Central memory CD4-positive, alpha-beta T cell (primary cell): ENCODE measurements around the gene POU5F1.

Experiments
- DNase-seq: peaks from one replicate; pipeline ENCODE4 v3.0.0; 2022

Gene POU5F1

GRCh38 chr6:31138982-31139381, 31.5 kb downstream of the POU5F1 start, which contains the start of gene PSORS1C2:
Gene PSORS1C2, minus strand, starts transcription at chr6:31139066. Its CDS starts 40 bp downstream, at chr6:31139026.
- no peak for DNase-seq

GRCh38 chr6:31135710-31136109, 34.8 kb downstream of the POU5F1 start:
- DNase-seq = no peak

GRCh38 chr6:31132806-31133205, 37.7 kb downstream of the POU5F1 start:
- no peak for DNase-seq

- DNase-seq = no peak
Observed at GRCh38 chr6:31131595-31131994, 38.9 kb downstream of the POU5F1 start.

DNA sequence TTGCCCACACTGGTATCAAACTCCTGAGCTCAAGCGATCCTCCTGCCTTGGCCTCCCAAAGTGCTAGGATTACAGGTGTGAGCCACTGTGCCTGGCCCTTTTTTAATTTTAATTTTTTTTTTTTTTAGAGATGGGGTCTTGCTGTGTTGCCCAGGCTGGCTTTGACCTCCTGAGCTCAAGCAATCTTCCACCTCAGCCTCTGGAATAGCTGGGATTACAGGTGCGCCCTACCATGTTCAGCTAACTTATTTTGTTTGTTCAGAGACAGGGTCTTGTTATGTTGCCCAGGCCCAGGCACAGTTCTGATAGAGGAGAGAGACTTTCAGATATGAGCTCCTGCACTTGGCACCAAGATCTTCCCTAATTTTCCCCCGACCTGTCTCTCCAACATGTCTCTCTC, 39.7 kb downstream of the POU5F1 start:
- no peak for DNase-seq

GRCh38 chr6:31129130-31129529, 41.4 kb downstream of the POU5F1 start:
- no peak for DNase-seq

DNA sequence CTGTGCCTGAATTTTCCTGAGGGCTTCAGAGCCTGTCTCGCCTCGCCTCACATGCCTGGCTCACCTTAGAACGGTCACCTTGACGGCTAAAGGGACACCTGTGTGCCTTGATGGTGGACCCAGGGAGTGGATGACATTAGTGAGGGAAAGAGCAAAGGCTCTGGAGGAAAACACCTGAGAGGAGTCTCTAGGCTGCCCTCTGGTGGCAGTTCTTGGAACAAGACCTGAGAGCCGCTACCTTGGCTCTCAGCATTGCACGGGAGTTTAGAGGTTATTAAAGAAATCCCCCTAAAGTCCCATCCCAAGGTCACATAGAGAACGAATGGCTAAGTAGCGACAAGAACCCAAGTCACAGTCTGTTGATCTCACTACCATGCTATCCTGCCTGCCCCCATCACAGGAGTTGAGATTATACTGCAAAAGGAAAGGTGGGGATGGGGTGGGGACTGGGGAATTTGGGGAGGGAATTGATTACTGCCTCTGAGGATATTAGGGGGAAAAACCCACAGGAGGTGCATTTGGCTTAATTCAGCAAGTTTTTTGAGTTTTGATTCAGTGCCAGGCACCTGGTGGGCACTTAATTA, 42.3 kb downstream of the POU5F1 start:
- peak; percentile 53 for DNase-seq

DNA sequence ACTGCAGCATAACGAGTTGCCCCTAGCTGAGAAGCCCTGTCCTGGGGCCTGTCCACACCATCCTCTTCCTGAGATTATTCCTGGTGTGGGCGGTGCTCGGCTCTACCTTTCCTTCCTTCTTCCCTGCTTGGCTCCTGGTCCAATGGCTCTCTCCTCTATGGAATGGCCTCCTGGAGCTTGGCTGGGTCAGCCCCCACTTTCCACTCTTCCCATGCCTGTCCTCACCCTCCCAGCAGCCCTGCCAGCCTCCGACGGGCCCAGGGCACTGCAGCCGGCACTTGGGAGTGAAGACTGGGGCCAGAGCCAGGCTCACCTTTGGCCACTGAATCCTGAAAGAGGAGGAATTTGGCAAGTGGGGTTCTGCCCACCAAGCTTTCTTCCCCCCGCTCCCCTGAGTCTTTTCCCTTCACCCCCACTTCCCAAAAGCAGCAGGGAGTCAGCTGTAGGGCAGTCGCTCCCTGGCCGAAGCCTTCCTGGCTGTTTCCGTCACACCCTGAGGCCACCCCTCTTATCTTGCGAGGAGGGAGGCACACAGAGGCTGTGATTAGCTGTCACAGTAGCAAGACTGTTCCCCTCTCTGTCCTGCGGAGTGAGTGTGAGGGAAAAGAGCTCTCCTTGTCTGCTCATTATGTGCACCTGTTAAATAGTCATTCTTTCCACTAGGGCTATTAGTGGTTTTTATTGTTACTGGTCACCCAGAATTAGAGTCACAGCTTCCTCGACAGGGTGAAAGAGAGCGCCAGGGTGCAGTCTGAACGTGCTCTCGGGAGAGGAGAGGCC, 43.9 kb downstream of the POU5F1 start:
- no peak for DNase-seq

DNA sequence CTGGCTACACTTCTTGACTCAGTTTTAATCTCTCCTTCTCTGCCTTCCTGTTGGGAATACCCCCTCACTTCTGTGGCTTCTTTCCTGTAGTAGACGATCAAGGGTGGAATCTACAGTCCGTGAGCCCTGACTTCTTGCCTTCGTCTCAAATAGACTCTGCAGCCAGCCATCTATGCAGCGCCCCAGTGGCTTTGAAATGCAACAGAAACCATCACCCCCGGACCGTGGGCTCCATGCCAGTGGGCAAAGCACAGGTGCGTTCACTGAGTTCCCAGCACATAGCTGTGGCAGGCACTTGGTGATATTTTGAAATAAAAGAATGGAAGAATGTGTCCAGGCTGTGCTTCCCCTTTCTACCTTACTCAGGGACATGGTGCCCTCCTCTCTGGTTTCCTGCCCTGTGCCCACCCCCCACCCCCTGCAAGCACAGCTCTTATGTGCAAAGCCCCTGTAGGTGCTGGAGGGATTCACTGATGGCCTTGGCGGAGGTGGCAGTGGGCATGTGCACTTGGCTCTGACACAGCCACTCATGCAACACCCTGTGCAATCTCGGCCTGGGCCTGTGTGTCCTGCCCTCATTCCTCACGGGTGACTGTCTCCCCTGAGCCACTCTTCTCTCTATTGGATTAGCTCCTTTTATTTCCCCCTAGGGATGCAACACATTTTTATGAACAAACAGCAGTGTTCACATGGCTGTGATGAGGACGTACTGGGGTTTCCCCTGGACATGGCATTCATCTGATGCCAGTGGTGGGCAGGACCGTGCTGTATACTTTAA, 44.7 kb downstream of the POU5F1 start:
- DNase-seq = no peak

DNA sequence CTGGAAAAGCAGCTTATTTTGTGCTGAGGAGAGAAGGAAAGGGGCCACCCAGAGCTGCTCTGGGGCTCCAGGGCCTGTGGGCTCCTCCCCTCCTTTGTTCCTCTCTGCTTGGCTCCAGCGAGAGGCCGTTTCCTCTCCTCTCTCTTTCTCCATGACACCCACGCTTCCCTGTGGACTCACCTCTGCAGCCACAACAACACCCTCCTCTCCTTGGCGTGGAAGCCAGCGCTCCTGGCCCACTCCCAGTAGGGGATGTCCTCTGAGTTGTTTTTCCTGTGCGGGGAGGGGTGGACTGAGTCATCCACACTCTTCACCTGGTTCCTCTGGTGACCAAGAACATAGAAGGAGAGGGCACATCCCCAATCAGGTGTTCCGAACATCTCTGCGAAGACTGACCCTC, 45.3 kb downstream of the POU5F1 start:
- no peak for DNase-seq

- DNase-seq = no peak
Observed at GRCh38 chr6:31122791-31123706, 47.4 kb downstream of the POU5F1 start.

GRCh38 chr6:31121131-31121790, 49.2 kb downstream of the POU5F1 start:
- no peak for DNase-seq

DNA sequence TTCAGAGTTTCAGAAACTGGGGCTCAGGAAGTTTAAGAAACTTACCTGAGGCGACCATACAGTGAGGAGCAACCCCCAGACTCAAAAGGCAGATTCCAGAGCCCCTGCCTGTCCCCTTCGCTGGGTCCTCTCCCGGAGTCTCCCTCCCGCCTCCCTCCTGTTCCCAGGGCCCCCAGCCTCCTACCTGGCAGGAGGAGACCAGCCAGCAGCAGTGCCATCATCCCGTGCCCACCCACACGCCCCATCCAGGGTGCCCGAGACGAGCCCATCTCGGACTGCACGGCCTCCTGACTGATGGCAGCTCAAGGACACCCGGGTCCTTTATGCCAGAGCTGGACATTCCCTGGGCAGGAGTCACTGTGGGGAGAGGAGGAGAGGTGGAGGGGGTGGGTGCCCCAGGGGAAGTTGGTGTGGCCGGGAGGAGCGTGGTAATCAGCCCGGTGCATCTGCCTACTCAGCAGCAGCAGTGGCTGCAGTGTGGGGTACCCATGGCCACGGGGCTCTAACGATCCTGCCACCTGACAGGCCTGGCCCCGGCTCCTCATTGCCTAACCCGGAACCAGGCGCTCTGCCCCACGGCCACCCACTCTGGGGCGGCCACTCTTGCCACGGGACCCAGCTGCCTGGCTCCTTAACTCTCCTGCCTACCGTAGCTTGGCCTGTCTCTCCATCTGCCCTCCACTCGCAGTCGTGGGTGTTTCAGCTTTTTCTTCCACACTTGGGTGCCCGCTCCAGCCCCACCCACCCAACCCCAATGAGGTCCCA, 50.1 kb downstream of the POU5F1 start, which contains the start of gene CDSN:
TSS of gene CDSN (minus strand) at position 296 of the 765 bp plus-strand sequence. CDS start at position 269, 27 bp downstream.
- no peak for DNase-seq

DNA sequence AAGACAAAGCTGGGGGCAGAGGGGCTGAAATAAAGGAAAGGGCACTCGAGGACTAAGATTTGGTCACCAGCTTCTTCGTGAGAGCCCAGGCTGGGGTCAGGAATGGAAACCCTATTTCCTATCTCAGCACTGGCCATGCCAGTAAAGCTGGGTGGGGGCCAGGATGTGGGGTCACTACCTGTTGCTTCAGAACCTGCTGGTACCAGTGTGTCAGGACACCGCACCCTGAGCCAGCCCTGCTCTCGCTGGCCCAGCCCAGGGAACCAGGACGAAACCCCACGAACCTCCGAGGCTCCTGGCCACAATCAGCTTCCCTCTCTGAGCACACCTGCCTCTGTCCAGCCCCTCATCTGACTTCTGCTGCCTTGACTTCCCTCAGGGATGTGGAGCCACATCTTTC, 52.3 kb downstream of the POU5F1 start:
- DNase-seq = no peak

DNA sequence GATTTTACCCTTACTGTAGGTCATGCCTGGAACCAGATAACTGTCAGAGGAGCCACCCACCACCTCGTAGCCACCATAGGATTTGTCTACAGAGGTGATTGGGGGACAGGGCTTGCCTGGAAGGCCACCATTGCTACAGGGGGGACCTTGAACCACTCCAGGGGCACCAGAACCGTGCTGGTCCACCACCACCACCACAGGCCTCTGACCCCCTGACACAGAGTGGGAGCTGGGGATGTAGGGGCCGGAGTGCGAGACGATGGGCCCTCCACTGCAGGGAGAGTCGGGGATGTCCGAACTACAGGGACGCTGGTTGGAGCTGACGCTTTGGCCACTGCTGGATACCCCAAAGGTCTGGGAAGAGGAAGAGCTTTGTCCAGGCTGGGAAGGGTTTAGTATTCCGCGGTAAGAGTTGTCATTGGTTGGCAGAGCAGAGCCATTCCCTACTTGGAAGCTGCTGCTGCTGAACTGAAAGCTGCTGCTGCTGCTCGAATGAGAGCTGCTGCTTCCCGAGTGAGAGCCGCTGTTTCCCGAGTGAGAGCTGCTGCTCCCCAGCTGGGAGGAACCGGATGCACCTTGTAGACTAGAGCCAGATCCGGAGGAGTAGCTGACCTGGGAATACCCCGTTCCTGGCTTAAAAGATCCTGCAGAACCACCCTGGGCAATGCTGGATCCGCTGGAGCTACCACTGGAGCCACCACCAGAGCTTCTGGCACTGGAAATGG, 53.7 kb downstream of the POU5F1 start:
- DNase-seq = no peak

GRCh38 chr6:31115941-31116560, 54.4 kb downstream of the POU5F1 start:
- DNase-seq = no peak

- peak; percentile 19 for DNase-seq
Observed at GRCh38 chr6:31114970-31115849, 55.3 kb downstream of the POU5F1 start.

DNA sequence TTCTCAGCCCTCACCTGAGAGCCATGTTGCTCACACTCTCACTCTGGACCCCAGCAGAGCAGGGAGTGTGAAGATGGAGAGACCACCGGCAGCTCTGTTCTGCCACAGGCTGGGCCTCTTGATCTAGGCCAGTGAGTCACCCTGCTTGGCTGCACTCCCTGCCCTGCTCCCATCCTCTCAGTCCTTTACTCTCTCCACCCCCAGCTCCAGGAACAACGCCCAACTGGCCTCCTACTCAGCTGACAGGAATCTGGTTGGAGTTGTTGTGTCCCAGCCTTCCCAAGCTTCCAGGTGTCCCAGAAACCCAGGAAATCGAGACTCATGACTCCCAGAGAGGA, 56.0 kb downstream of the POU5F1 start, which contains the start of gene PSORS1C1:
TSS of gene PSORS1C1 (plus strand) at position 260 of the 338 bp plus-strand sequence. CDS start 14,833 bp downstream, outside the sequence.
- no peak for DNase-seq
